WTC11 (cell line): ENCODE measurements around the gene E2F2. TPM values are rescaled to one million over a fixed set of nuclear protein-coding genes. Genes with fewer than 3 reads are reported as not detected.

Source experiments
- ATAC-seq: fragments of 200-7000 bp; cut with Tn5 transposase; 2 replicates; pipeline ENCODE4 v1.10.0; 2021; ENCODE audit warnings: mild to moderate bottlenecking, moderate library complexity
- CTCF ChIA-PET: fragments of 300-600 bp; sonication (Branson Sonifier 250); formaldehyde crosslinking; loops from one replicate; lab custom pipeline; 2021; ENCODE audit warnings: antibody characterized with exemption; lab: Charles Lee
- POLR2A ChIA-PET: fragments of 350-600 bp; sonication (Branson Sonifier 250); formaldehyde crosslinking; loops from one replicate; lab custom pipeline; 2021; ENCODE audit warnings: antibody characterized with exemption; lab: Charles Lee
- DNase-seq: peaks from one replicate; pipeline ENCODE4 v3.0.0; 2021; ENCODE audit warnings: low spot score
- H3K27ac Mint-ChIP-seq: 2 replicates; pipeline ENCODE4 v1.8.0; 2021; ENCODE audit warnings: mixed read lengths
- H3K27me3 Mint-ChIP-seq: 2 replicates; pipeline ENCODE4 v1.8.0; 2021; ENCODE audit warnings: low read depth, mild to moderate bottlenecking, moderate library complexity, mixed read lengths
- H3K36me3 Mint-ChIP-seq: 2 replicates; pipeline ENCODE4 v1.8.0; 2021; ENCODE audit warnings: mixed read lengths
- H3K4me1 Mint-ChIP-seq: 2 replicates; pipeline ENCODE4 v1.8.0; 2022; ENCODE audit warnings: mixed read lengths
- H3K4me3 Mint-ChIP-seq: 2 replicates; pipeline ENCODE4 v1.8.0; 2021; ENCODE audit warnings: mild to moderate bottlenecking, moderate library complexity, mixed read lengths
- H3K9me3 Mint-ChIP-seq: 2 replicates; pipeline ENCODE4 v1.8.0; 2021; ENCODE audit warnings: mixed read lengths
- AR ChIP-seq: fragments of 250-450 bp; sonication (Bioruptor Pico); IDR thresholded peaks from 2 replicates; pipeline ENCODE4 v1.9.0; 2021; ENCODE audit warnings: mild to moderate bottlenecking
- ARID4B ChIP-seq: sonication (generic); formaldehyde crosslinking; IDR thresholded peaks from 2 replicates; pipeline ENCODE4 v1.8.0; 2023; ENCODE audit warnings: missing genetic modification reagents, mild to moderate bottlenecking, borderline replicate concordance
- E2F1 ChIP-seq: sonication (generic); formaldehyde crosslinking; IDR thresholded peaks from 2 replicates; pipeline ENCODE4 v1.8.0; 2022; ENCODE audit warnings: mild to moderate bottlenecking, missing genetic modification reagents
- ESRRA ChIP-seq: sonication (generic); formaldehyde crosslinking; IDR thresholded peaks from 2 replicates; pipeline ENCODE4 v1.8.1; 2022; ENCODE audit warnings: mild to moderate bottlenecking, missing genetic modification reagents, borderline replicate concordance
- MAX ChIP-seq: sonication (generic); formaldehyde crosslinking; IDR thresholded peaks from 2 replicates; pipeline ENCODE4 v1.8.0; 2022; ENCODE audit warnings: mild to moderate bottlenecking, missing genetic modification reagents
- MXD4 ChIP-seq: fragments of 250-450 bp; sonication (Bioruptor Pico); IDR thresholded peaks from 2 replicates; pipeline ENCODE4 v1.8.0; 2021; ENCODE audit warnings: mild to moderate bottlenecking, moderate library complexity, borderline replicate concordance
- ZNF317 ChIP-seq: sonication (generic); formaldehyde crosslinking; IDR thresholded peaks from 2 replicates; pipeline ENCODE4 v1.8.1; 2023; ENCODE audit warnings: low read depth, mild to moderate bottlenecking, moderate library complexity, missing genetic modification reagents, borderline replicate concordance
- ZNF423 ChIP-seq: fragments of 250-450 bp; sonication (Bioruptor Pico); IDR thresholded peaks from 2 replicates; pipeline ENCODE4 v2.1.2; 2022; ENCODE audit warnings: mild to moderate bottlenecking, moderate library complexity
- ZNF532 ChIP-seq: fragments of 250-450 bp; sonication (Bioruptor Pico); IDR thresholded peaks from 2 replicates; pipeline ENCODE4 v1.9.0; 2021; ENCODE audit warnings: mild to moderate bottlenecking, borderline replicate concordance
- total RNA-seq: library from RNA; stranded (reverse); gene quantifications from 3 replicates; pipeline ENCODE4 v1.2.3, GENCODE V29; 2021

The E2F2 gene
- total RNA-seq, 1 experiment from 2014 or later, result 5.6 TPM

GRCh38 chr1:23469372-23469982 lies 61.6 kb downstream of the E2F2 start (continued):
- TF ChIP-seq E2F1 (CRISPR knock-in tag) (no peak), ZNF532 (CRISPR knock-in tag) (no peak), ARID4B (CRISPR knock-in tag) (no peak), MAX (CRISPR knock-in tag) (no peak), AR (CRISPR knock-in tag) (no peak)

- Mint-ChIP-seq H3K27me3 (no peaks in the 10 kb centered on the region), H3K27ac (no peak overlapping the region)
- no peak for TF ChIP-seq ZNF317 (CRISPR knock-in tag)
- TF ChIP-seq MXD4 (CRISPR knock-in tag), result no peak
- TF ChIP-seq ZNF423 (CRISPR knock-in tag), result no peak
- TF ChIP-seq ESRRA, result no peak
- TF ChIP-seq, all 79 proteins: peak for 0
- DNase-seq (no peak), ATAC-seq (no peak)
- no peaks in the 10 kb centered on the region for H3K9me3 Mint-ChIP-seq
- no peaks in the 10 kb centered on the region for H3K36me3 Mint-ChIP-seq
- ChIA-PET POLR2A (no interaction called here), CTCF (interaction anchor here (1.3 to 1.9 kb wide), 2 partner anchors 30 to 73 kb away, joined by 3 to 8 read pairs; no protein-coding TSS in a partner anchor)
- 0 out of 2 replicates have a peak, but pooled peaks cover 3% of the 10 kb centered on the region for H3K4me1 Mint-ChIP-seq
- no peak overlapping the region for H3K4me3 Mint-ChIP-seq
Observed at GRCh38 chr1:23466423-23466989, 64.5 kb downstream of the E2F2 start.
